GM15510 (cell line): Measurements from ENCODE around the gene MMP21.

Source experiments
- POLR2A ChIP-seq: IDR thresholded peaks from 3 replicates; pipeline ENCODE4 v1.6.1; 2011; ENCODE audit warnings: borderline replicate concordance; ENCODE audit not compliant: insufficient read length; ENCODE audit errors: extremely low read depth

MMP21 gene

DNA sequence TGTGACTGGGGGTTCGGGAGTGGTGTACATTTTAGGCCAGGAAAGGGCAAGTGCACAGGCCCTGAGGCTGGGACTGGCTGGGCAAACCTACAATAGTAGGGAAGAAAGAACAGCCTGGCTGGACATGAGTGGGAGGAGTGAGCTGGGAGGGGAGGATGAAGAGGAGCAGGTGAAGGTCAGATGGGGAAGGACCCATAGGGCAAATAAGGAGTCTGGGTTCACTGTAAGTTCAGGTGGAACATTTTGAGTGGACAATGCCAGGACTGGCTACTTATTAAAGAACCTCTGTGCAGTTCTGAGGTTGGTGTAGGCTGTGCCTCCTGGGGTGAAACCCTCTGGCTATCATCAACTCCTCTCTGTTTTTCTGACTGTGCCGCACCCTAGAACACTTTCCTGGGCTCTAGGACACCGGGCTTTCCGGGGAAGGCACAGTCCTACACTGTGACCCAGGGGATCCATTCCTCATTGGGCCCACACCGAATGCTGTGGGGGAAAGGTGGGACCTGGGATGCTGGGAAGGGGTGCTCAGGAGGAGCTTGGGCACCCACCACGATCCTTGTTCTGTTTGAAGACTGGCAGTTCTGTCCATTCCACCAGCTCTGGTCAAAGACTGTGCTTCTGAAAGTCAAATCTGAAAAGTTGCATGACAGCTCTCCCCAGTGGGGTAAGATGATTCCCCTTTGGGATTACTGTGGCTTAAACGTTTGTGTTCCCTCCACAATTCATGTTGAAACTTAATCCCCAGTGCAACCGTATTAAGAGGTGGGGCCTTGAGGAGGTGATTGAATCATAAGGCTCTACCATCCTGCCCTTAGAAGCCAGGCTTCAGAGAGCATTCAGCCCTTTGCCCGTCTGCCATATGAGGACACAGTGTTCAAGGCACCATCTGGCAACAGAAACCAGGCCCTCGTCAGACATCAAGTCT, 4.0 kb upstream of the MMP21 start:
- TF ChIP-seq POLR2A = no peak

DNA sequence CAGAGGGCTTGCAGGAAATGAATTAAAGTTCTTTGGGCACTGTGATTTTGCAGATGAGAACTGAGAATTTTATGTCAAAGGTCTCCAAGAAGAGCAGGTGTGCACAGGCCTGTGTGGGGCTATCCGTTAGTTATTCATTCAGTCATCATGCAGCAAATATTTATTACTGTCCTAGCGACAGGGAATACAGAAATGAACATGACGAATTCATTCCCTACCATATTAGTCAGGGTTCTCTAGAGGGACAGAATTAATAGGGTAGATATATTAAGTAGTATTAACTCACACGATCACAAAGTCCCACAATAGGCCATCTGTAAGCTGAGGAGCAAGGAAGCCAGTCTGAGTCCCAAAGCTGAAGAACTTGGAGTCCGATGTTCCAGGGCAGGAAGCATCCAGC, 2.9 kb upstream of the MMP21 start:
- no peak for TF ChIP-seq POLR2A

DNA sequence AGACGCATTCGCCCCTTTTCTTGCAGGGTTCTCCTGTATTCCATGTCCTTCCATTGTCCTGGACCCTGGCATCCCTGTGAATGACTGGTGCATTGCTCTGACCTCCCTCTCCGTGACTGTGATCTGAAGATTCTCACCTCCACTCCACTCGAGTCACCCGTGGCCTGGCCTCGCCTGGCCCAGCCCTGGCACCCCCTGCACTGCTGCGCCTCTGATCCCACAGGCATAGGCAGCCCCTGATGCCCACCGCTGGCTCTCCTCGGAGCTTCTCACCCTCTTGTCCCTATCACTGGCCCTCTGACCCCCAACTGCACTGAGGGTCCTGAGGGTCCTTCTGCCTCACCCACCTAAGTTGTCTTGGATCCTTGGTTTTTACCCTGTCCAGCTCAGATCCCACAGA, 2.2 kb upstream of the MMP21 start:
- no peak for TF ChIP-seq POLR2A

DNA sequence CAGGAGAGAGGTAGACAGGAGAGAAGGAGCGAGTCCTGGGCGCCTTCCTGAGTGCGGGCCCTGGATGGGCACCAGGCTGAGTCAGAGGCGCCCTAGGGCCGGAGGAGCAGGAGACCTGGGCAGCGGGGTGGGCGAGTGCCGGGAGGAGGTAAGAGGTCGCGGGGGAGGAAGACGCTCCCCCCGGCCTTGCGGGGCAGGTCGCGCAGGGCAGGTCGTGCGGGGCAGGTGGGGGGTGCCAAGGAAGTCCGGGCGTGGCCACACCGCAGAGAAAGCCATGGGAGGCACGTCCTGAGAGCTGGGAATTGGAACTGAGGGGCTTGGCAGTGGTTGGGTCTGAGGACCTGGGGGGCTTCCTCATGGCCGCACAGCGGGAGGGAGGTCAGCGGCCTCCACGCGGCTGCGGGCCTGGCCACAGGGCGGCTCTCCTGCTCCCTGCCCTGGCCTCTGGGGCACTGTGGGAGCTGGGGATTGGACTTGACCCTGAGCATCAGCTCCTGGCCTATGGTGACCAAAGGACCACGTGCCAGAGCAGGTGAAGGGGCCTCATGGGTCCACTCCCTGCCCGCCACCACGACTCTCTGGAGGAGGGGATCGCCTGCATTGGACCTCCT, 935 bp downstream of the MMP21 start:
- TF ChIP-seq POLR2A = no peak

DNA sequence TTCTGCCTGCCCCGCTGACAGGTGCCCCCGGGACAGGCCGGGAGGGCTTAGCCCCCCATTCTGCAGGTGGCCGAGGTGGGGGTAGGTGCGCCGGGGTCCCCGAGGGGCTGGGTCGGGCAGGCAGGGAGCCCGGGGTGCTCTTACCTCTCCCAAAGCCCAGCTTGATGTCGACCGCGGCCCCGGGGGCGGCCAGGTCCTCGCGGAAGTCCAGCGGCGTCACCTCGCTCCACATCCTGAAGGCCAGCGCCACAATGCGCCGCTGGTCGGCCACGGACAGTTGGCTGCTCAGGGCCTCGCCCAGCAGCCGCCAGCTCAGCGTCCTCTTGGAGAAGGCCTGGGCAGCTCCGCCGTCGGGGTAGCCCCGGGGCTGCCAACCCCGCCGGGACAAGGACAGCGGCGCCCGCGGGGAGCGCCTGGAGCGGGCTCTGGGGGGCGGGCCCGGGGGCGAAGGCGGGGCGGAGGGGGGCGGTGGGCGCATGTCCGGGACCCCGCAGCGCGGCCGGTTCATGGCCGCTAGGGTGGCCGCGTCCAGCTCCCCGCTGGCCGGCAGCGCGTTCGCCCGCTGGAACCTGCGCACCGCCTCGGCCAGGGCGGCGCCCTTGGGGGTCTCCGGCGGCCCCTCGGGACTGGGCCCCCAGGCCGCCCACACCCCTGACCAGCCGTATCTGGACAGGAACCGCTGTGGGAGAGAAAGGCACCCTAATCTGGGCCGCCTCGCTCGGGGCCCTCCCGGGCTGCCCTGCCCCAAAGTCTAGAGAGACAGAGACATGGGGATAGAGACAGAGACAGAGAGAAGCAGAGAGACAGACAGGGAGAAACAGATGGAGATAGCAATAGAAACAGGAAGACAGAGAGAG, 1.7 kb downstream of the MMP21 start:
- TF ChIP-seq POLR2A = no peak

DNA sequence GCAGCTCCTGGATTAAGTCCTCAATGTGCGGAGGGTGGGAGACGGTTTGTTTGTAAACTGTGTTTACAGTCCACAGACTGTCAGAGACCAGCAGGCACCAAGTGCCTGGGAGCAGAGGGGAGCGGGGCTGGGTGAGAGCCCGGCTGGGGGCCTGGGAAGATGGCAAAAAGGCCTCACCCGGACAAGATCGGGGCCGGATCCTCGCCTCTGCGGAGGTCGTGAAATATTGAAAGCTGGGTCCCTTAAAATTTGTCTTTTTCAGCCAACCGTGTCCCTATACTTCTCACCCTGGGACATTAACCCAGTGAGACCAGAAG, 2.8 kb downstream of the MMP21 start:
- TF ChIP-seq POLR2A = no peak

DNA sequence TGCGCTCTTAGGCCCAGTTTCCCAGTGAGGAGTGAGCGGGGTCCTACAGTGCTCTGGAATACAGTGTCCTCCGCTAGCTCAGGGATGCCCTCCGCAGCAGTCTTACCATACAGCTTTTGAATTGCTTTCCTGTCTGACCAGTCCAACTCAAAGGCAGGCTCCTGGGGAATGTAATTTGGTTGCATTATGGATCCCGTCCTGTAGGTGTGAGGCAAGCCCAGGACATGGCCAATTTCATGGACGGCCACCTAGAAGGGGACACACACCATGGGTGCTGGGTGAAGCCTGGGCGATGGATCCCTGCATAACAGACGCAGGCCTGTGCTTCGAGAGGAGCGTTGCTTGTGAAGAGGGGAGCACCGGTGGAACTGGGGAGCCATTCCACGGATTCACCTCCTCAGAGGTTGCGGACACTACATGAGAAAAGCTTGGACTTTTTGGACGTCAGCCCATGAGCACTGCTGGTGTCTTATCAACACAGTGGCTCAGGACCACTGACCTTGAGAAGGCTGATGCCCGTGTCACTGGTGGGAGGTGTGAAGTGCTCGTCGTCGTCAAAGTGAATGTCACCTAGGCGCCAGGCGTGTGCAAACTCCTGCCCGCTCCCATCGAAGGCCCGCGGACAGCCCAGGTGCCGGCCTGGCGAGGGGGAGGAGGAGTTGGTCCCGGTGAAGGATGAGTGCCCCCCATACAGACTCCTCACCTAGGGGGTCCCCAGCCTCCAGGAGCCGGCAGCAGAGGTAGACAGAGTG, 3.3 kb downstream of the MMP21 start:
- TF ChIP-seq POLR2A = no peak

DNA sequence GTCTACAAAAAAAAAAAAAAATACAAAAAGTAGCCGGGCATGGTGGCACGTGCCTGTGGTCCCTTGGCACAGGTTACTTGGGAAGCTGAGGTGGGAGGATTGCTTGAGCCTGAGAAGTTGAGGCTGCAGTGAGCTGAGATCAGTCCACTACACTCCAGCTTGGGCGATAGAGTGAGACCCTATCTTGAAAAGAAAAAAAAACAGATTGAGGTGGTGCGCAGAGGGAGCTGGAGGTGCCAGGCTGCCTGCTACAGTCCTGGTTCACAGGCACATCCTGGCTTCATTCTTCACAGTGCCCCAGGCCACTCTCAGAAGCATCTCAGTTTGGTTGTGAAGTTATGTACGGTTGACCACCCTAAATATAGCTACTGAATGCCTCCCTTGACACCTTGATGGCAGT, 4.8 kb downstream of the MMP21 start:
- TF ChIP-seq POLR2A = no peak

DNA sequence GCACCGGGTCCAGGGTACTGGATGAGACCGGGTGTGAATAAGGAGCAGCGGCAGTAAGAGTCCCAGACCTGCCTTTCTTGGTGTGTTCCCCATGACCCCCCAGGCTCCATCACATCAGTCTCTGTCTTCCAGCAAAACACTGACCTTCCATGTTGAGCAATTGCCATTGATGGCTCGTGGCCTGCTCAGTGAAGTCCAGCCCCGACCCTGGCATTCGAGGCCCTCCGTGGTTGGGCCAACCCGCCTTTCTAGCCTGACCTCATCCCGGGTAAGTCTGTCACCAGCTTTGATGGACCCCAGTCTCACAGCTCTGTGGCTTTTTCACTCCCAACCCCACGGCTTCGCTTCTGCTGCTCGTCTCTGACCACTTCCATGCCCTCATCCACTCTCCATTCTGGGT, 6.4 kb downstream of the MMP21 start:
- TF ChIP-seq POLR2A = no peak

DNA sequence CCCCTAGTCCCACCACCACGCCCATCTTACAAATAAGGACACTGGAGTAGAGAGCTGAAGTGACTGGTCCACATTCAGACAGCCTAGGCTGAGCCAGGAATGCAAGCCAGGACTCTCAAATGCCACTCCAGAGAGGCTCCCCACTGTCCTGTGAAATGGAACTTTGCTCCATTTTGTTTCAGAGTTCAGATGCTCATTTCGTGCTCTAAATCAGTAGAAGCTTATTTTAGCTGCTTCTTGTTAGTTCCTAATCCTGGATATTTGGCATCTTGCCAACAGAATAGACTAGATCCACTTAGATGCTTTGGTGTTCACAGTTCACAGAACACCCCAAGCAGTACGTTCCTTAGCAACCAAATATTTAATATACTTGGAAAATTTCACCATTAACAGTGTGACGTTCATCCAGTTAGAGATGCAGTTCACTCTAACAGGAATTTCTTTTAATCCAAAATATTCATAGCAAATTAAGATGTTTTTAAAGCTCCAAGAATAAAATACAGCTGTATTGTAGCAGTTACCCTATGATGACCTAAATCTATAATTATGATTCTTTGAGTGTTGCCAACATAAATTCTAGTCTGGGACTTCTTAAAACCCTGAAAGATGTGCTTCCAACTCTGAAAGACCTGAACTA, 7.3 kb downstream of the MMP21 start:
- TF ChIP-seq POLR2A = no peak

DNA sequence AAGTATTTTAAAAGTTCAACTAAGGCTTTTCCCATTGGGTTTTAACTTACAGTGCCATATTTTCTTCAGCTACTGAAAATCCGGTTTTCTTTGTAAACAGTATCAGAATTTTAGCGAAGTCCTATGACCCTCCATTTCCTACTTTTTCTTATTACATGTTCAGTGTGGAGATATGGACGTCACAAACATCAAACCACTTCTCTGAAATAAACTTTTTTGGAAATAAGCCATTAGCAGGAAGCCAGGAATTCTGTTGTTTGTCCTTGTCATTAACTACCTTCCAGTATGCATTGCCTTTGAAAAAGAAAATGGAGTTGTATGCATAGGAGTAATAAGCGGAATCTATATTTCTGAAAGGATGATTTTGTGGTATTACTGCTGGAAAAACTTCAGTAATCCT, 9.1 kb downstream of the MMP21 start:
- TF ChIP-seq POLR2A = no peak

DNA sequence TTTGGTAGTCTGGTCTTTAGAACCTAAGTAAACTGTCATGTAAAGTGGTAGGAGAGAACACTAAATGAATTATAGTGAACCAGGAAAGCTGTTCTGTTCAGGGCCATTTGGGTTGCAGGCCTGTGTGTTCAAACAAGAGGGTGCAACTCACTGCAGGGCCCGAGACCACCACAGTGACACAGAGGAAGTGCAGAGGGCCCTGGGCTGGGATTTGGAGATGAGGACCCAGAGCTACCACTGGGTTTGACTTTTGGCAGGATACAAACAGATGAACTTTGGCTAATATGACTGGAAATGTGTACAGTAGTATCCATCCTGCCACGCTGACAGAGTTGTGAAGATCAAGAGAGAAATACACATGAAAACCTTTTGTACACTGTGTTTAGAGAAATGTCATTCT, 9.8 kb downstream of the MMP21 start:
- no peak for TF ChIP-seq POLR2A

DNA sequence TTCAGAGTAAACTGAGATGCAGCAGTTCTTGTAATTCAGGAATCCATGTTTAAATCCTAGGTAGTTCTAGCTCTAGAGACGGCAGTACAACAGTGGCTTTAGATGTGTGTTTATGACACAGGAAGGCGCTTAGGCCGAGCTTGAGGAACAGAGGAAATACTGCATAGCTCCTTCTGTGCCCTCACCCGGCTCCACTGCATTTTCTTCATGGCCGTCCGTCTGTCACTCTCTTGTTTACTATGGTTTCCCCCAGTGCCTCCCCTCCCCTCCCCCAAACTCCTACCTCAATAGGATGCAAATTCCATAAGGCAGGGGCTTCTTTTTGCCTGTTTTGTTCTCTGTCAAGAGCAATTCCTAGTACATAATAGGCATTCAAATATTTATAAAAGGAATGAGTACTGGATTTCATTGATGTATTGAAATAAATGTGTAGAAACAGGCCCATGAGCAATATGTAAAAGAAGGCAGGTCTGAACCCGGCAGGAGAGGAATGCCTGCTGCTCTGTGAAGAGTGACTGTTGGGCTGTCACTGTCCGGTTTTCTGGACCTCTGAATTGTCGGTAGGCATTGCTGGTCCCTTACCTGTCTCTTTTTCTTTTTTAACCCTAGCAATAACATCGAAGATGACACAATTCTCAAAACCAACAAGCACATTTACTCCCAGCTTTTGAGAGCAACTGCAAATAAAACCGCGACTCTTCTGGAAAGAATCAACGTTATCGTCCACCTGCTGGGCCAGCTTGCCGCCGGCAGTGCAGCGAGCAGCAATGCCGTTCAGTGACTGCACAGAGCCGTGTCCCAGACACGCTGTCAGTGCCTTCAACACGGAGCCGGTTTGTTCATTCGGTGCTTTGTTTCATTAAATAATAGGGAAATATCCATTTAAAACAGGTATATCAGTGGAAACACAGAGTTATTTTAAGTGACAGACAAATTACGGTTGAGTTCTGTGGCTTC, 12.7 kb downstream of the MMP21 start:
- no peak for TF ChIP-seq POLR2A
